ENCODE measurements around the gene C1orf210.

C1orf210 gene

DNA sequence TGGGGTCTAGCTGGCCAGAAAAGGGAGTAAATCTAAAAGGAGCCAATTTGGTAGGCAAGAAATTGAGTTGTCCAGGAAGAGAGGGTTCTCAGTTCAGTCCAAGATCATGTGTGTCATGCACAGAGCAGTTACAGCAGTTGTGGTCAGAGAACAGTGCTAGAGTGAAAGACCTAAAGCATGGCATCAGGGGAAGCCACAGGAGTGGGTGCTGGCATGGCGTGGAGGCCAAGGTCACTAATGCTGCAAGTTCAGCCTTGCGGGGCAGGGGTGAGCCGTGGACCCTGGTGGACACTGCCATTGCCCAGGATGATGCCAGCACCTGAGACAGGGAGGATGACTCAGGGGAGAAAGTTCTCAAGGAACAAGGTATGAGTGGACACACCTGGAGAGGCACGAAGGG lies 32.2 kb downstream of the C1orf210 start:
- CTCF ChIA-PET: interaction anchor here (0.7 kb wide), 1 partner anchor 153 kb away, joined by 3 read pairs; no protein-coding TSS in a partner anchor
- H3K27ac ChIP-seq: no peak overlapping the region
- POLR2A ChIA-PET (ENCODE audit: low non-redundant PET): no interaction called here
- TF ChIP-seq, protein P1, sequence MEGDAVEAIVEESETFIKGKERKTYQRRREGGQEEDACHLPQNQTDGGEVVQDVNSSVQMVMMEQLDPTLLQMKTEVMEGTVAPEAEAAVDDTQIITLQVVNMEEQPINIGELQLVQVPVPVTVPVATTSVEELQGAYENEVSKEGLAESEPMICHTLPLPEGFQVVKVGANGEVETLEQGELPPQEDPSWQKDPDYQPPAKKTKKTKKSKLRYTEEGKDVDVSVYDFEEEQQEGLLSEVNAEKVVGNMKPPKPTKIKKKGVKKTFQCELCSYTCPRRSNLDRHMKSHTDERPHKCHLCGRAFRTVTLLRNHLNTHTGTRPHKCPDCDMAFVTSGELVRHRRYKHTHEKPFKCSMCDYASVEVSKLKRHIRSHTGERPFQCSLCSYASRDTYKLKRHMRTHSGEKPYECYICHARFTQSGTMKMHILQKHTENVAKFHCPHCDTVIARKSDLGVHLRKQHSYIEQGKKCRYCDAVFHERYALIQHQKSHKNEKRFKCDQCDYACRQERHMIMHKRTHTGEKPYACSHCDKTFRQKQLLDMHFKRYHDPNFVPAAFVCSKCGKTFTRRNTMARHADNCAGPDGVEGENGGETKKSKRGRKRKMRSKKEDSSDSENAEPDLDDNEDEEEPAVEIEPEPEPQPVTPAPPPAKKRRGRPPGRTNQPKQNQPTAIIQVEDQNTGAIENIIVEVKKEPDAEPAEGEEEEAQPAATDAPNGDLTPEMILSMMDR (conservative IDR thresholded peaks at IDR 0.05; ENCODE audit: low read depth): no peak
- no peak for DNase-seq (ENCODE audit: low spot score)

DNA sequence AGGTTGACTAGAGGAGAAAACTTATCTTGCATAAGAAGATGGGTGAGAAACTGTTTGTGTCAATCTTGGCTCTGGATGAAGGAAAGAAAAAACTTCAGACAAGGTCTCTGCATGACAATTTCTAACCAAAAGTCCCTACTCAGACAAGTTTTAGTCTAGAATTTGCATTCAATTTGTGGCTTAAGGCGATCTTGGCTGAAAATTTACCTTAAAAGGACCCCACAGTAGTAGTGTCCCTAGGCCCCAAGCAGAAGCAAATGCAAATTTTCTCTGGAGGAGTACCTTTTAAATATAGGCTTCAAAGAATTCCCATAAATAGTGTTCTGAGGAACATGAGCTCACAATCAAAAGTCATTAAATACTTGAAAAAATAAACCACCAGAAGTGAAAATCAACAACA lies 33.2 kb downstream of the C1orf210 start:
- CTCF ChIA-PET: no interaction called here
- no peak for DNase-seq (ENCODE audit: low spot score)
- TF ChIP-seq, protein P1 (conservative IDR thresholded peaks at IDR 0.05; ENCODE audit: low read depth): no peak
- POLR2A ChIA-PET (ENCODE audit: low non-redundant PET): interaction anchor here (0.6 kb wide), 1 partner anchor 138 kb away, joined by 3 read pairs; no protein-coding TSS in a partner anchor
- no peak overlapping the region for H3K27ac ChIP-seq

DNA sequence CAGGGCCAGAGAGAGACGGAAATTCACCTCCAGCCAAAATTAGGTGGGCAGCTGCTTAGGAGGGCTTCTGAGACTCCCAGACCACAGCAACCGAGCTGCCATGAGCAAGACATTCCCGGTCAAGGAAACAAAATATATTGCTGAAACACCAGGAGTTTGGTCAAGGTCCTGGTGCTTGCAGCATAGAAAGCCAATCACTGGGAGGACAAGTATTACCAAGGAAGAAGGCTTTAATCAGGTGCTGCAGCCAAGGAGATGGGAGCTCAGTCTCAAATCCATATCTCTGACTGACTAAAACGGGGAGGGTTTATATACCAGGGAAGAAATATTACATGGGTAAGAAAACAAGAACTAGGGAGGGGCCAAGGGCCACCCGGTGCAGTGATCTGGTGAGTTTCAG lies 34.4 kb downstream of the C1orf210 start:
- TF ChIP-seq, protein P1 (conservative IDR thresholded peaks at IDR 0.05; ENCODE audit: low read depth): no peak
- CTCF ChIA-PET: interaction anchor here (0.7 kb wide), 1 partner anchor 21 kb away, joined by 3 read pairs; no protein-coding TSS in a partner anchor
- POLR2A ChIA-PET (ENCODE audit: low non-redundant PET): no interaction called here
- no peak for DNase-seq (ENCODE audit: low spot score)
- H3K27ac ChIP-seq: no peak overlapping the region

DNA sequence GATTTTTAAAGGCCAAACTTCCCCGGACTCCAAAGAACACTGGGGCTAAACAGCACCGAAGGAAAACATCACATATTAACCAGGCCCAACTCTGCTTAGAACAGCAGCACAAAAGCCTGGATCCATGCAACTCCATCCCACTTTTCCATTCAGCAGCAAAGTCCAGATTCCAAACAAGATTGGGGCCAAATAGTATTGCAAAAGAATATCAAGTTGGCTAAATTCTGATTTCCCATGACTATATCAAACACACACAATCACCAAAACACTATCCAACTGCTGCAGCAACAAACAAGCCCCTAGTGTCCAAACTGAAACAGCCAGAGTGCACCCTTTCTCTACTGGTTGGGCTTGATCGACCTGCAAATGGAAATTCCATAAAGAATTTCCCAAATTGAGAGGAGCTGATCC lies 35.0 kb downstream of the C1orf210 start:
- TF ChIP-seq, protein P1 (conservative IDR thresholded peaks at IDR 0.05; ENCODE audit: low read depth): no peak
- ChIA-PET CTCF (interaction anchor here (0.7 kb wide), 1 partner anchor 21 kb away, joined by 3 read pairs; no protein-coding TSS in a partner anchor), POLR2A (ENCODE audit: low non-redundant PET) (no interaction called here)
- no peak overlapping the region for H3K27ac ChIP-seq
- no peak for DNase-seq (ENCODE audit: low spot score)

DNA sequence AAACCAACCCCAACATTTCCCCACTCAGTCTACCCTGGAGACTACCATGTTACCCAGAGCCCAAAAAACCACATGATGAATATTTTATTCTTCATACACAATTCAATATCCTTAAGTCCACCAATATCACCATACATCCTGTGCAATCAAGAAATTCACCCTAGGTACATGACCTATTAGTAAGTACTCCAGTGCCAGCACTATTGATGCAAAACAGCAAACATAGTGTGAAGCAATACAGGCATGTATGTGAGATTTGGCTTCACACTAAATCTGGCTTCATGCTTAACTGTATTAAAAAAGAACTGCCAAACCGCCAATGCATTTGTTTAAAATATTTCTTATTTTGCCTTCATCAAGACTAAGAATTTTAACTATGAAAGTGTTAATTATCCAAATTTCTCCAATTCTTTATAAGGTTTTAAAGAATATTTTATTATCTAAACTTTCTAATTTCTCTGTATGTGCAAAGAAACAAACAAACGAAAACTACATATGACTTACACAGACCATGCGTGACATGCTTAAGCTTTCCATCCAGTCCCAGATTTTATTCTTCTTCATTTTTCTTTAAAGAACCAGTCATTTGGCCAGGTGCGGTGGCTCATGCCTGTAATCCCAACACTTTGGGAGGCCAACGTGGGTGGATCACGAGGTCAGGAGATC lies 38.0 kb downstream of the C1orf210 start:
- ChIA-PET POLR2A (ENCODE audit: low non-redundant PET) (no interaction called here), CTCF (no interaction called here)
- H3K27ac ChIP-seq: no peak overlapping the region
- TF ChIP-seq, protein P1 (conservative IDR thresholded peaks at IDR 0.05; ENCODE audit: low read depth): no peak
- DNase-seq (ENCODE audit: low spot score): no peak

GRCh38 chr1:43246466-43247213 lies 38.7 kb downstream of the C1orf210 start:
- CTCF ChIA-PET: no interaction called here
- POLR2A ChIA-PET (ENCODE audit: low non-redundant PET): no interaction called here
- TF ChIP-seq, protein P1 (conservative IDR thresholded peaks at IDR 0.05; ENCODE audit: low read depth): no peak
- DNase-seq (ENCODE audit: low spot score): no peak
- no peak overlapping the region for H3K27ac ChIP-seq

Data from RWPE1 (cell line).